H9 (cell line): Measurements from ENCODE around the gene RASGRF1. TPM values are rescaled to one million over a fixed set of nuclear protein-coding genes. Genes with fewer than 3 reads are reported as not detected.

ENCODE experiments used
- DNase-seq: peaks from one replicate; pipeline ENCODE4 v3.0.0-alpha.2; 2017
- H2AFZ ChIP-seq: one replicate; pipeline ENCODE4 v1.6.1; 2013; ENCODE audit warnings: mild to moderate bottlenecking, low read length, control low read depth, moderate library complexity
- H2AK5ac ChIP-seq: 2 replicates; pipeline ENCODE4 v1.6.1; 2013; ENCODE audit warnings: low read length, control low read depth, mixed read lengths; ENCODE audit not compliant: insufficient read length
- H2BK120ac ChIP-seq: one replicate; pipeline ENCODE4 v1.6.1; 2013; ENCODE audit warnings: low read depth, mild to moderate bottlenecking, low read length, control low read depth, inconsistent platforms; ENCODE audit not compliant: poor library complexity, severe bottlenecking
- H2BK12ac ChIP-seq: 2 replicates; pipeline ENCODE4 v1.6.1; 2013; ENCODE audit warnings: low read length, control low read depth, mixed read lengths, low read depth; ENCODE audit not compliant: insufficient read length
- H2BK15ac ChIP-seq: 2 replicates; pipeline ENCODE4 v1.6.1; 2013; ENCODE audit warnings: low read depth, low read length, control low read depth
- H2BK20ac ChIP-seq: one replicate; pipeline ENCODE4 v1.6.1; 2013; ENCODE audit warnings: low read depth, mild to moderate bottlenecking, low read length, control low read depth, inconsistent platforms; ENCODE audit not compliant: poor library complexity, severe bottlenecking
- H2BK5ac ChIP-seq: 2 replicates; pipeline ENCODE4 v1.6.1; 2013; ENCODE audit warnings: low read length, control low read depth, mixed read lengths; ENCODE audit not compliant: insufficient read length
- H3K14ac ChIP-seq: 2 replicates; pipeline ENCODE4 v1.6.1; 2013; ENCODE audit warnings: low read length, control low read depth; ENCODE audit not compliant: insufficient read depth
- H3K18ac ChIP-seq: 2 replicates; pipeline ENCODE4 v1.6.1; 2013; ENCODE audit warnings: low read depth, mild to moderate bottlenecking, mixed read lengths, low read length, control low read depth; ENCODE audit not compliant: insufficient read length
- H3K23ac ChIP-seq: 2 replicates; pipeline ENCODE4 v1.6.1; 2013; ENCODE audit warnings: low read length, control low read depth, mixed read lengths, low read depth; ENCODE audit not compliant: insufficient read length
- H3K23me2 ChIP-seq: 2 replicates; pipeline ENCODE4 v1.6.1; 2013; ENCODE audit warnings: low read depth, mild to moderate bottlenecking, mixed read lengths, low read length, control low read depth; ENCODE audit not compliant: insufficient read length, poor library complexity, severe bottlenecking
- H3K27ac ChIP-seq: 2 replicates; pipeline ENCODE4 v1.5.1; 2013; ENCODE audit warnings: low read length, control low read depth, mixed read lengths, low read depth; ENCODE audit not compliant: insufficient read length
- H3K27me3 ChIP-seq: 2 replicates; pipeline ENCODE4 v1.6.1; 2013; ENCODE audit warnings: low read length, control low read depth, inconsistent platforms; ENCODE audit not compliant: insufficient read depth
- H3K4ac ChIP-seq: 2 replicates; pipeline ENCODE4 v1.6.1; 2013; ENCODE audit warnings: low read depth, mild to moderate bottlenecking, control low read depth, inconsistent platforms, low read length, moderate library complexity
- H3K4me1 ChIP-seq: 2 replicates; pipeline ENCODE4 v1.6.1; 2013; ENCODE audit warnings: low read length, control low read depth, inconsistent platforms; ENCODE audit not compliant: insufficient read depth
- H3K4me2 ChIP-seq: 2 replicates; pipeline ENCODE4 v1.6.1; 2013; ENCODE audit warnings: low read length, control low read depth, mixed read lengths; ENCODE audit not compliant: insufficient read length, insufficient read depth
- H3K56ac ChIP-seq: 2 replicates; pipeline ENCODE4 v1.6.1; 2013; ENCODE audit warnings: low read depth, mild to moderate bottlenecking, mixed read lengths, low read length, control low read depth; ENCODE audit not compliant: insufficient read length
- H3K79me1 ChIP-seq: 2 replicates; pipeline ENCODE4 v1.6.1; 2013; ENCODE audit warnings: low read depth, mild to moderate bottlenecking, moderate library complexity, low read length, control low read depth, inconsistent platforms; ENCODE audit not compliant: insufficient read depth, poor library complexity, severe bottlenecking
- H3K79me2 ChIP-seq: 2 replicates; pipeline ENCODE4 v1.6.1; 2013; ENCODE audit warnings: low read length, control low read depth, inconsistent platforms; ENCODE audit not compliant: insufficient read depth
- H3K9ac ChIP-seq: 2 replicates; pipeline ENCODE4 v1.6.1; 2013; ENCODE audit warnings: low read length, control low read depth, mixed read lengths; ENCODE audit not compliant: insufficient read length; ENCODE audit errors: extremely low read depth
- H3K9me3 ChIP-seq: one replicate; pipeline ENCODE4 v1.6.1; 2013; ENCODE audit warnings: low read depth, low read length, inconsistent platforms; ENCODE audit not compliant: control insufficient read depth
- H3T11ph ChIP-seq: one replicate; pipeline ENCODE4 v1.6.1; 2013; ENCODE audit warnings: mild to moderate bottlenecking, low read length, control low read depth, inconsistent platforms
- H4K20me1 ChIP-seq: one replicate; pipeline ENCODE4 v1.6.1; 2013; ENCODE audit not compliant: control insufficient read depth, insufficient read length, insufficient read depth
- H4K5ac ChIP-seq: 2 replicates; pipeline ENCODE4 v1.6.1; 2013; ENCODE audit warnings: low read depth, mild to moderate bottlenecking, mixed read lengths, low read length, control low read depth; ENCODE audit not compliant: insufficient read length
- H4K8ac ChIP-seq: replicated peaks from 2 replicates; pipeline ENCODE4 v1.6.1; 2013; ENCODE audit warnings: low read length, control low read depth, mixed read lengths, low read depth; ENCODE audit not compliant: insufficient read length
- H4K91ac ChIP-seq: 2 replicates; pipeline ENCODE4 v1.6.1; 2013; ENCODE audit warnings: low read depth, mild to moderate bottlenecking, moderate library complexity, mixed read lengths, low read length, control low read depth; ENCODE audit not compliant: insufficient read length
- H3K27ac Mint-ChIP-seq, 3 experiments: 2 replicates in 2 of 3; 3 replicates in 1 of 3; pipeline ENCODE4 v1.8.0; 2020 to 2021; ENCODE audit warnings: mixed read lengths in 3 of 3, mild to moderate bottlenecking in 1 of 3, moderate library complexity in 1 of 3
- H3K27me3 Mint-ChIP-seq: 2 replicates; pipeline ENCODE4 v1.8.0; 2021; ENCODE audit warnings: low read depth, mild to moderate bottlenecking, moderate library complexity, mixed read lengths
- H3K36me3 Mint-ChIP-seq, 3 experiments: 2 replicates in 2 of 3; 3 replicates in 1 of 3; pipeline ENCODE4 v1.8.0; 2020 to 2021; ENCODE audit warnings: low read depth in 3 of 3, mixed read lengths in 3 of 3; ENCODE audit not compliant: insufficient read depth in 1 of 3
- H3K4me1 Mint-ChIP-seq, 2 experiments: 2 replicates each; pipeline ENCODE4 v1.8.0; 2020; ENCODE audit warnings: mixed read lengths in 2 of 2
- H3K4me3 Mint-ChIP-seq, 2 experiments: 2 replicates in 1 of 2; 3 replicates in 1 of 2; pipeline ENCODE4 v1.8.0; 2020 to 2021; ENCODE audit warnings: mild to moderate bottlenecking in 2 of 2, mixed read lengths in 2 of 2, moderate library complexity in 1 of 2
- H3K9me3 Mint-ChIP-seq, 2 experiments: 2 replicates in 1 of 2; 3 replicates in 1 of 2; pipeline ENCODE4 v1.8.0; 2020; ENCODE audit warnings: mild to moderate bottlenecking in 2 of 2, mixed read lengths in 2 of 2, moderate library complexity in 1 of 2
- CTCF ChIP-seq: fragments of 200-600 bp; sonication (generic); conservative IDR thresholded peaks from 3 replicates; pipeline ENCODE4 v1.8.0; 2021; ENCODE audit warnings: antibody characterized with exemption, mild to moderate bottlenecking
- WGBS: extraction: QIAGEN DNeasy Blood & Tissue Kit; methylation state at CpG from one replicate; pipeline ENCODE4 v1.1.7; 2013; ENCODE audit warnings: missing lambda C conversion rate, low lambda C conversion rate, mixed read lengths; ENCODE audit not compliant: insufficient read length; ENCODE audit errors: extremely low coverage; 5-methylcytosine and 5-hydroxymethylcytosine counted together
- total RNA-seq: library from RNA; stranded (reverse); gene quantifications from 2 replicates; pipeline ENCODE4 v1.2.1, GENCODE V29; 2021

RASGRF1 gene
- total RNA-seq, 1 experiment from 2014 or later, result 0.48 TPM

GRCh38 chr15:79017953-79018352, 72.6 kb downstream of the RASGRF1 start:
- no peak overlapping the region for H3K4ac ChIP-seq

More at GRCh38 chr15:79017953-79018352, 72.6 kb downstream of the RASGRF1 start:
- Histone ChIP-seq H3K23ac (no peak overlapping the region), H4K20me1 (no peaks in the 10 kb centered on the region), H3K4me2 (no peak overlapping the region), H3K56ac (no peak overlapping the region), H3K9me3 (no peaks in the 10 kb centered on the region), H4K8ac (no peak overlapping the region), H2AFZ (no peak overlapping the region), H3K27me3 (no peaks in the 10 kb centered on the region), H3K18ac (no peak overlapping the region), H2BK12ac (no peak overlapping the region), H2BK15ac (no peak overlapping the region), H3K14ac (no peak overlapping the region), H4K91ac (no peak overlapping the region), H3K9ac (no peak overlapping the region), H4K5ac (no peak overlapping the region), H3K79me2 (no peaks in the 10 kb centered on the region), H2BK20ac (no peak overlapping the region), H2AK5ac (no peak overlapping the region), H3K27ac (no peak overlapping the region), H2BK120ac (no peak overlapping the region), H3K79me1 (no peaks in the 10 kb centered on the region), H3K4me1 (no peaks in the 10 kb centered on the region), H2BK5ac (no peak overlapping the region), H3K23me2 (no peaks in the 10 kb centered on the region), H3T11ph (no peak overlapping the region)
- DNase-seq, result no peak
- H3K27me3 Mint-ChIP-seq, result no peaks in the 10 kb centered on the region; the same call in none of the 2 replicates
- H3K27ac Mint-ChIP-seq, result no peak overlapping the region
- no peaks in the 10 kb centered on the region; a peak in 1 of 5 replicates for H3K9me3 Mint-ChIP-seq
- no peaks in the 10 kb centered on the region for H3K4me1 Mint-ChIP-seq
- no peak for TF ChIP-seq CTCF
- WGBS, result no CpG with 5 or more reads among the region's 7 CpGs
- H3K36me3 Mint-ChIP-seq, result no peaks in the 10 kb centered on the region
- no peak overlapping the region for H3K4me3 Mint-ChIP-seq
